GM12878 (cell line): ENCODE data around the gene C9orf153.

ENCODE experiments used
- BRCA1 ChIP-seq: IDR thresholded peaks from 2 replicates; pipeline ENCODE4 v1.6.1; 2011; ENCODE audit warnings: low read depth, low read length, improper control_type of control experiment
- EP300 ChIP-seq, 2 experiments: fragments of 150-350 bp in 1 of 2; IDR thresholded peaks; 2 replicates each; pipeline ENCODE4 v1.6.1; 2011 to 2012; ENCODE audit warnings: low read depth in 2 of 2, low read length in 2 of 2, borderline replicate concordance in 1 of 2, improper control_type of control experiment in 1 of 2, inconsistent platforms in 1 of 2; ENCODE audit not compliant: control insufficient read depth in 1 of 2
- JUNB ChIP-seq: IDR thresholded peaks from 2 replicates; pipeline ENCODE4 v1.6.1; 2016; ENCODE audit warnings: antibody characterized with exemption, mild to moderate bottlenecking
- NFYB ChIP-seq: IDR thresholded peaks from 2 replicates; pipeline ENCODE4 v1.6.1; 2011; ENCODE audit warnings: low read depth, mild to moderate bottlenecking, low read length, improper control_type of control experiment, moderate library complexity; ENCODE audit not compliant: insufficient read depth
- ZNF274 ChIP-seq: IDR thresholded peaks from one replicate; pipeline ENCODE4 v1.8.0; 2011; ENCODE audit not compliant: insufficient read length, insufficient read depth
- TF ChIP-seq, protein P1 (sequence below), 3 experiments: IDR thresholded peaks in 2 of 3; conservative IDR thresholded peaks in 1 of 3; 2 replicates each; pipeline ENCODE4 v1.5.1; 2011; ENCODE audit warnings: low read depth in 3 of 3, low read length in 3 of 3, mild to moderate bottlenecking in 3 of 3, control low read depth in 2 of 3, moderate library complexity in 2 of 3, inconsistent platforms in 1 of 3, mixed read lengths in 1 of 3; ENCODE audit not compliant: control insufficient read depth in 2 of 3, insufficient read depth in 1 of 3; ENCODE audit errors: extremely low read depth in 1 of 3

DNA sequence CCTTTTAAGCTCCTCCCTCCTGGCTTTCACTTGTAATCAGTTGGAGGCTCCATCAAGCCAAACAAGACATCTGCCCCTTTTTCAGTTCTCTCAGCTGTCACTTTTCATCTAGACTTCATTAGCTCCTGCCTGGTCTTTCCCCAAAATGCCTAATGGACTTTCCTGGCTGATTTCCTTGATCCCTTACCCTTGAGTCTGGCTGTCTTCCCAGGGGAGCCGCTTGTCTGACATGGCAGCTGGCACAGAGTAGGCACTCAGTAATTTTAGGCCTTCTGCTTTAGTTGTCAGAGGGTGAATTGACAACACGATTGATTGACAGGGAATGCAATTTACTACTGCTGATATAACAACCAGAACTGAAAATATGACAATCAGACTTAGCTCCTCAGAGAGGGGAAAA lies 2.1 kb downstream of the C9orf153 start:
- TF ChIP-seq BRCA1 = no peak
- TF ChIP-seq, protein P1, sequence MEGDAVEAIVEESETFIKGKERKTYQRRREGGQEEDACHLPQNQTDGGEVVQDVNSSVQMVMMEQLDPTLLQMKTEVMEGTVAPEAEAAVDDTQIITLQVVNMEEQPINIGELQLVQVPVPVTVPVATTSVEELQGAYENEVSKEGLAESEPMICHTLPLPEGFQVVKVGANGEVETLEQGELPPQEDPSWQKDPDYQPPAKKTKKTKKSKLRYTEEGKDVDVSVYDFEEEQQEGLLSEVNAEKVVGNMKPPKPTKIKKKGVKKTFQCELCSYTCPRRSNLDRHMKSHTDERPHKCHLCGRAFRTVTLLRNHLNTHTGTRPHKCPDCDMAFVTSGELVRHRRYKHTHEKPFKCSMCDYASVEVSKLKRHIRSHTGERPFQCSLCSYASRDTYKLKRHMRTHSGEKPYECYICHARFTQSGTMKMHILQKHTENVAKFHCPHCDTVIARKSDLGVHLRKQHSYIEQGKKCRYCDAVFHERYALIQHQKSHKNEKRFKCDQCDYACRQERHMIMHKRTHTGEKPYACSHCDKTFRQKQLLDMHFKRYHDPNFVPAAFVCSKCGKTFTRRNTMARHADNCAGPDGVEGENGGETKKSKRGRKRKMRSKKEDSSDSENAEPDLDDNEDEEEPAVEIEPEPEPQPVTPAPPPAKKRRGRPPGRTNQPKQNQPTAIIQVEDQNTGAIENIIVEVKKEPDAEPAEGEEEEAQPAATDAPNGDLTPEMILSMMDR (IDR thresholded peaks at IDR 0.05 in 2 of 3, conservative IDR thresholded peaks at IDR 0.05 in 1 of 3; ENCODE audit: control insufficient read depth in 2 of 3, extremely low read depth in 1 of 3, insufficient read depth in 1 of 3, low read depth in 3 of 3, low read length in 3 of 3) = no peak
- no peak for TF ChIP-seq JUNB
- TF ChIP-seq EP300 (IDR thresholded peaks at IDR 0.05; ENCODE audit: borderline replicate concordance in 1 of 2, control insufficient read depth in 1 of 2, low read depth in 2 of 2, low read length in 2 of 2) = no peak
- no peak for TF ChIP-seq ZNF274
- TF ChIP-seq NFYB = no peak
